Endodermal cell (in vitro differentiated cells): Measurements from ENCODE around the gene AFAP1L2. TPM values are rescaled to one million over a fixed set of nuclear protein-coding genes. Genes with fewer than 3 reads are reported as not detected.

Experiments
- DNase-seq: peaks from one replicate; pipeline ENCODE4 v3.0.0-alpha.2; 2017
- H3K27ac ChIP-seq: 2 replicates; pipeline ENCODE4 v1.5.1; 2013; ENCODE audit warnings: mild to moderate bottlenecking, low read depth, low read length, moderate library complexity
- H3K27me3 ChIP-seq: 2 replicates; pipeline ENCODE4 v1.6.1; 2013; ENCODE audit warnings: mild to moderate bottlenecking, low read length, moderate library complexity; ENCODE audit not compliant: insufficient read depth, control insufficient read depth, poor library complexity, severe bottlenecking
- H3K36me3 ChIP-seq: 2 replicates; pipeline ENCODE4 v1.7.0; 2013; ENCODE audit warnings: mild to moderate bottlenecking, low read length, moderate library complexity; ENCODE audit not compliant: control insufficient read depth, insufficient read depth
- H3K4me1 ChIP-seq: one replicate; pipeline ENCODE4 v1.7.0; 2013; ENCODE audit warnings: low read length; ENCODE audit not compliant: control insufficient read depth, insufficient read depth
- H3K4me3 ChIP-seq: 2 replicates; pipeline ENCODE4 v1.5.1; 2013; ENCODE audit warnings: mild to moderate bottlenecking, low read length, moderate library complexity
- H3K9ac ChIP-seq: 2 replicates; pipeline ENCODE4 v1.6.1; 2013; ENCODE audit warnings: mild to moderate bottlenecking, low read length, moderate library complexity; ENCODE audit not compliant: poor library complexity, severe bottlenecking; ENCODE audit errors: extremely low read depth
- H3K9me3 ChIP-seq: 2 replicates; pipeline ENCODE4 v1.6.1; 2013; ENCODE audit warnings: mild to moderate bottlenecking, low read length, moderate library complexity; ENCODE audit not compliant: control insufficient read depth
- H3K27ac Mint-ChIP-seq: 2 replicates; pipeline ENCODE4 v1.8.0; 2020; ENCODE audit warnings: mixed read lengths
- H3K27me3 Mint-ChIP-seq: 2 replicates; pipeline ENCODE4 v1.8.0; 2021; ENCODE audit warnings: mild to moderate bottlenecking, mixed read lengths; ENCODE audit not compliant: insufficient read depth
- H3K36me3 Mint-ChIP-seq: 2 replicates; pipeline ENCODE4 v1.8.0; 2020; ENCODE audit warnings: low read depth, mixed read lengths
- H3K4me1 Mint-ChIP-seq: 2 replicates; pipeline ENCODE4 v1.8.0; 2020; ENCODE audit warnings: mixed read lengths
- H3K4me3 Mint-ChIP-seq: 2 replicates; pipeline ENCODE4 v1.8.0; 2020; ENCODE audit warnings: mild to moderate bottlenecking, moderate library complexity, mixed read lengths
- H3K9me3 Mint-ChIP-seq: 2 replicates; pipeline ENCODE4 v1.8.0; 2020; ENCODE audit warnings: mild to moderate bottlenecking, mixed read lengths
- CTCF ChIP-seq: fragments of 200-600 bp; sonication (generic); conservative IDR thresholded peaks from 2 replicates; pipeline ENCODE4 v1.5.0; 2021; ENCODE audit warnings: antibody characterized with exemption, mild to moderate bottlenecking
- WGBS, 2 experiments: methylation state at CpG; one replicate each; pipeline versions ENCODE4 v1.1.5 to v1.1.7; 2013; ENCODE audit warnings: missing lambda C conversion rate in 2 of 2, mixed read lengths in 1 of 2; ENCODE audit not compliant: insufficient coverage in 1 of 2, insufficient read length in 1 of 2; 5-methylcytosine and 5-hydroxymethylcytosine counted together
- total RNA-seq, 2 donors: library from RNA; stranded (reverse); fragmentation: NEBNext Ultra II Directional in 1 of 2; extraction: Animal tissue kit (Norgen Biotek cat#: 25700) in 1 of 2; gene quantifications; 2 replicates in 1 of 2; 3 replicates in 1 of 2; pipeline ENCODE4 v1.2.1, GENCODE V29; 2021

The AFAP1L2 gene
- total RNA-seq, 2 donors from 2014 or later = 1.5 to 2.2 TPM

DNA sequence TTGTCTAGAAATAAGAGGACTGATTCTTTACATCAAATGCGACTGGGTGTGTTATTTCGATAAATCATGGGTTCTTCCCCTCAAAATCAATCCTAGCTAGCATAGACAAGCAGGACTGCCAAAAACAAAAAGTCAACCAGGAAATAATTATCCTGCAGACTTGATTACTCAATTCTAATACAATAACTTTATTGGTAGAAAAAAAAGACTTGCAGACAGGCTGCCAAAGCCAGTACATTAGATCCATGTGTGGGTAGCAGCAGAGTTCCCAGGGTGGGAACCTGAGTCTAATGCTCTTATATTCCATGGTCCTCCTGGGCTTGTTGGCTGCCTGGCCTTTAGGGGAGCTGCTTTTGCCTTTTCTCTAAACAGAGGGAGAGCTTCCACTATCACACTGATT, 7.8 kb downstream of the AFAP1L2 start:
- Mint-ChIP-seq H3K27me3 (peaks cover 40% of the 10 kb centered on the region), H3K9me3 (no peaks in the 10 kb centered on the region), H3K4me3 (no peak overlapping the region), H3K4me1 (peaks cover 5% of the 10 kb centered on the region), H3K27ac (no peak overlapping the region), H3K36me3 (no peaks in the 10 kb centered on the region)
- TF ChIP-seq CTCF = no peak
- Histone ChIP-seq H3K4me3 (no peak overlapping the region), H3K9ac (no peak overlapping the region), H3K9me3 (no peaks in the 10 kb centered on the region), H3K27ac (no peak overlapping the region), H3K27me3 (peaks cover 37% of the 10 kb centered on the region), H3K4me1 (no peaks in the 10 kb centered on the region), H3K36me3 (no peaks in the 10 kb centered on the region)
- no peak for DNase-seq
- WGBS, 2 experiments = 90 to 100% methylated on average over 2 of the region's 2 CpGs

- WGBS, 2 experiments = 90 to 100% methylated on average over 1 to 6 of the region's 6 CpGs
- DNase-seq = no peak
- H3K9ac ChIP-seq = no peak overlapping the region
- no peaks in the 10 kb centered on the region for H3K36me3 Mint-ChIP-seq
- no peak for TF ChIP-seq CTCF
- H3K27me3 ChIP-seq = peaks cover 28% of the 10 kb centered on the region
- no peak overlapping the region for H3K27ac Mint-ChIP-seq
- peaks cover 5% of the 10 kb centered on the region for H3K4me1 Mint-ChIP-seq
- H3K9me3 ChIP-seq = no peaks in the 10 kb centered on the region
- H3K4me3 Mint-ChIP-seq = no peak overlapping the region
- no peaks in the 10 kb centered on the region for H3K36me3 ChIP-seq
- H3K9me3 Mint-ChIP-seq = no peaks in the 10 kb centered on the region
- no peak overlapping the region for H3K27ac ChIP-seq
- H3K4me3 ChIP-seq = no peak overlapping the region
- peaks cover 32% of the 10 kb centered on the region for H3K27me3 Mint-ChIP-seq
- no peaks in the 10 kb centered on the region for H3K4me1 ChIP-seq
These were observed 8.8 kb downstream of the AFAP1L2 start for GRCh38 chr10:114395366-114396022.

DNA sequence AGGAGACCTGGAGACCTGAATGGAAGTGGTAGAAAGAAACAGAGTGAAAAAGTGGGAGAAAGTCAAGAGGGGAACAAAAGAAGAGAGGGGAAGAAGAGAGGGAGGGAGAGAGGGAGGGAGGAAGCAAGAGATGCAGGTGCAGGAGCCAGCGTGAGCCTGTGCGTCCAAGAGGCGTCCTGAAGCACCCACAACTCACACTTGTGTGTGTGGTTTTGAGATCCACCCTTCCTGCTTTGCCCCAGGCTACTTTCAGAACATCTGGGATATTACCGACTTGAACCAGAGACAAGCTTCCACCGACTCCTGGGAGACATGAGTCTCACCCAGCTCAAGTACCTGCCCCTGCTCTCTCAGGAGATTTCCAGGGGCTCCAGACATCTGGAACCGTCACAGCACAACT, 9.8 kb downstream of the AFAP1L2 start:
- 90 to 96% methylated on average over 4 to 6 of the region's 6 CpGs for WGBS, 2 experiments
- Mint-ChIP-seq H3K36me3 (no peaks in the 10 kb centered on the region), H3K9me3 (no peaks in the 10 kb centered on the region), H3K27me3 (peaks cover 25% of the 10 kb centered on the region), H3K4me1 (peaks cover 5% of the 10 kb centered on the region), H3K27ac (no peak overlapping the region), H3K4me3 (no peak overlapping the region)
- Histone ChIP-seq H3K27ac (no peak overlapping the region), H3K4me1 (no peaks in the 10 kb centered on the region), H3K36me3 (no peaks in the 10 kb centered on the region), H3K4me3 (no peak overlapping the region), H3K9ac (no peak overlapping the region), H3K9me3 (no peaks in the 10 kb centered on the region), H3K27me3 (peaks cover 19% of the 10 kb centered on the region)
- DNase-seq = no peak
- TF ChIP-seq CTCF = no peak
